H1 (cell line): ENCODE results near the gene DHX58. TPM values are rescaled to one million over a fixed set of nuclear protein-coding genes. Genes with fewer than 3 reads are reported as not detected.

Source experiments
- CTCF ChIA-PET: fragments of 300-600 bp; sonication (Branson Sonifier 250); formaldehyde crosslinking; loops from one replicate; lab custom pipeline; 2021; ENCODE audit not compliant: partially characterized antibody; lab: Charles Lee
- POLR2A ChIA-PET: fragments of 300-600 bp; sonication (Branson Sonifier 250); formaldehyde crosslinking; loops from one replicate; lab custom pipeline; 2021; ENCODE audit warnings: inconsistent platforms; ENCODE audit not compliant: partially characterized antibody; lab: Charles Lee
- DNase-seq, 2 experiments: peaks; one replicate each; pipeline versions ENCODE4 v3.0.0 to v3.0.0-alpha.2; 2010 to 2022; ENCODE audit warnings: low spot score in 2 of 2, low read depth in 1 of 2, mixed read lengths in 1 of 2
- FAIRE-seq: peaks from 2 replicates; lab custom pipeline; 2011; peaks lifted over from hg19 to GRCh38; lab: Jason Lieb, UNC
- H2AFZ ChIP-seq: 2 replicates; pipeline ENCODE4 v1.8.1; 2012; ENCODE audit warnings: low read length, inconsistent platforms
- H2AK5ac ChIP-seq: 2 replicates; pipeline ENCODE4 v1.6.1; 2013; ENCODE audit warnings: low read depth, low read length
- H2BK120ac ChIP-seq: replicated peaks from 2 replicates; pipeline ENCODE3; 2013; ENCODE audit warnings: low read depth, low read length, inconsistent platforms
- H2BK12ac ChIP-seq: 2 replicates; pipeline ENCODE4 v1.6.1; 2013; ENCODE audit warnings: low read depth, low read length
- H2BK15ac ChIP-seq: 2 replicates; pipeline ENCODE4 v1.6.1; 2013; ENCODE audit warnings: low read length
- H2BK20ac ChIP-seq: 2 replicates; pipeline ENCODE4 v1.6.1; 2013; ENCODE audit warnings: low read length
- H2BK5ac ChIP-seq: 2 replicates; pipeline ENCODE4 v1.6.1; 2013; ENCODE audit warnings: low read depth, low read length
- H3K14ac ChIP-seq: 2 replicates; pipeline ENCODE4 v1.6.1; 2013; ENCODE audit warnings: inconsistent platforms; ENCODE audit not compliant: insufficient read length
- H3K18ac ChIP-seq: 2 replicates; pipeline ENCODE4 v1.6.1; 2013; ENCODE audit warnings: low read length; ENCODE audit errors: extremely low read depth
- H3K23ac ChIP-seq: 2 replicates; pipeline ENCODE4 v1.6.1; 2013; ENCODE audit warnings: inconsistent platforms; ENCODE audit not compliant: insufficient read length
- H3K23me2 ChIP-seq: 2 replicates; pipeline ENCODE4 v1.6.1; 2013; ENCODE audit warnings: low read depth, low read length
- H3K27ac ChIP-seq: 2 replicates; pipeline ENCODE4 v1.6.1; 2011; ENCODE audit warnings: low read depth, low read length, inconsistent platforms
- H3K27me3 ChIP-seq, 4 experiments: replicated peaks in 1 of 4; 1 replicate in 1 of 4; 2 replicates in 3 of 4; pipeline versions ENCODE4 v1.6.1 to v1.8.1; 2011 to 2013; ENCODE audit warnings: low read length in 3 of 4, mild to moderate bottlenecking in 3 of 4, inconsistent platforms in 2 of 4, mixed read lengths in 2 of 4, moderate library complexity in 1 of 4; ENCODE audit not compliant: control insufficient read depth in 3 of 4, insufficient read depth in 3 of 4; ENCODE audit errors: extremely low read depth in 1 of 4
- H3K36me3 ChIP-seq, 4 experiments: 2 replicates each; pipeline versions ENCODE4 v1.6.1 to v1.8.1; 2011 to 2013; ENCODE audit warnings: mild to moderate bottlenecking in 4 of 4, low read length in 3 of 4, moderate library complexity in 2 of 4, control low read depth in 1 of 4, inconsistent platforms in 1 of 4; ENCODE audit not compliant: insufficient read depth in 4 of 4, control insufficient read depth in 2 of 4
- H3K4ac ChIP-seq: replicated peaks from 2 replicates; pipeline ENCODE3; 2013; ENCODE audit warnings: low read length, low read depth, mixed read lengths, inconsistent platforms; ENCODE audit not compliant: insufficient read length
- H3K4me1 ChIP-seq, 4 experiments: replicated peaks in 1 of 4; 1 replicate in 1 of 4; 2 replicates in 3 of 4; pipeline versions ENCODE4 v1.6.1 to v1.8.1; 2011 to 2013; ENCODE audit warnings: low read length in 3 of 4, inconsistent platforms in 2 of 4, mixed read lengths in 1 of 4; ENCODE audit not compliant: insufficient read depth in 4 of 4, control insufficient read depth in 3 of 4
- H3K4me2 ChIP-seq, 2 experiments: 2 replicates each; pipeline versions ENCODE4 v1.6.1 to v1.8.1; 2011 to 2013; ENCODE audit warnings: low read depth in 2 of 2, low read length in 2 of 2, control low read depth in 1 of 2, inconsistent platforms in 1 of 2, mild to moderate bottlenecking in 1 of 2; ENCODE audit not compliant: insufficient read depth in 1 of 2
- H3K4me3 ChIP-seq, 4 experiments: fragments of 200-600, 300-600 bp in 1 of 4; sonication (generic), shearing (Covaris generic), sonication (Bioruptor Twin) in 1 of 4; 2 replicates each; pipeline versions ENCODE4 v1.5.1 to v1.8.1; 2011 to 2016; ENCODE audit warnings: low read length in 4 of 4, low read depth in 3 of 4, control low read depth in 2 of 4, inconsistent platforms in 2 of 4, mild to moderate bottlenecking in 2 of 4, mixed read lengths in 1 of 4, moderate library complexity in 1 of 4; ENCODE audit not compliant: insufficient read depth in 2 of 4; ENCODE audit errors: extremely low read depth in 1 of 4
- H3K56ac ChIP-seq: replicated peaks from 2 replicates; pipeline ENCODE3; 2013; ENCODE audit warnings: low read depth, mild to moderate bottlenecking, mixed read lengths, low read length, inconsistent platforms; ENCODE audit not compliant: insufficient read length
- H3K79me1 ChIP-seq: 2 replicates; pipeline ENCODE4 v1.6.1; 2013; ENCODE audit warnings: low read depth, low read length, control low read depth
- H3K79me2 ChIP-seq, 2 experiments: 2 replicates each; pipeline versions ENCODE4 v1.6.1 to v1.8.1; 2012 to 2013; ENCODE audit warnings: low read length in 2 of 2, mild to moderate bottlenecking in 2 of 2, inconsistent platforms in 1 of 2; ENCODE audit not compliant: insufficient read depth in 2 of 2, control insufficient read depth in 1 of 2
- H3K9ac ChIP-seq, 4 experiments: replicated peaks in 1 of 4; 1 replicate in 1 of 4; 2 replicates in 3 of 4; pipeline versions ENCODE4 v1.6.1 to v1.8.1; 2011 to 2013; ENCODE audit warnings: low read depth in 3 of 4, low read length in 3 of 4, control low read depth in 2 of 4, mild to moderate bottlenecking in 2 of 4, moderate library complexity in 2 of 4, inconsistent platforms in 1 of 4; ENCODE audit errors: extremely low read depth in 1 of 4
- H3K9me3 ChIP-seq, 2 experiments: 2 replicates each; pipeline versions ENCODE4 v1.6.1 to v1.8.1; 2012 to 2013; ENCODE audit warnings: mild to moderate bottlenecking in 2 of 2, moderate library complexity in 2 of 2, control low read depth in 1 of 2, inconsistent platforms in 1 of 2, low read depth in 1 of 2, low read length in 1 of 2, mixed read lengths in 1 of 2; ENCODE audit not compliant: insufficient read depth in 2 of 2
- H4K20me1 ChIP-seq, 2 experiments: replicated peaks in 1 of 2; 2 replicates each; pipeline versions ENCODE3 to v1.8.1; 2011 to 2013; ENCODE audit warnings: inconsistent platforms in 2 of 2, low read length in 2 of 2, mild to moderate bottlenecking in 1 of 2; ENCODE audit not compliant: insufficient read depth in 2 of 2, control insufficient read depth in 1 of 2
- H4K5ac ChIP-seq: 2 replicates; pipeline ENCODE4 v1.6.1; 2013; ENCODE audit warnings: low read length, low read depth, mixed read lengths, inconsistent platforms; ENCODE audit not compliant: insufficient read length
- H4K8ac ChIP-seq: 2 replicates; pipeline ENCODE4 v1.8.0; 2013; ENCODE audit warnings: mild to moderate bottlenecking, moderate library complexity, low read length, inconsistent platforms; ENCODE audit not compliant: insufficient read depth; ENCODE audit errors: extremely low read depth
- H4K91ac ChIP-seq: replicated peaks from 2 replicates; pipeline ENCODE3; 2013; ENCODE audit warnings: low read length, mixed read lengths, inconsistent platforms; ENCODE audit not compliant: insufficient read length
- CHD2 ChIP-seq: IDR thresholded peaks from 2 replicates; pipeline ENCODE4 v1.6.1; 2012; ENCODE audit warnings: low read length, improper control_type of control experiment
- GTF2F1 ChIP-seq: IDR thresholded peaks from 2 replicates; pipeline ENCODE4 v1.6.1; 2012; ENCODE audit warnings: low read depth, low read length, improper control_type of control experiment, borderline replicate concordance
- HDAC6 ChIP-seq: IDR thresholded peaks from one replicate; pipeline ENCODE4 v1.7.1; 2012; ENCODE audit warnings: low read depth, mild to moderate bottlenecking, inconsistent platforms, low read length, moderate library complexity
- JUN ChIP-seq: IDR thresholded peaks from 2 replicates; pipeline ENCODE4 v1.6.1; 2011; ENCODE audit warnings: low read depth, mild to moderate bottlenecking, improper control_type of control experiment, low read length
- KDM4A ChIP-seq: IDR thresholded peaks from one replicate; pipeline ENCODE4 v1.7.1; 2012; ENCODE audit warnings: low read depth, mild to moderate bottlenecking, moderate library complexity, low read length, inconsistent platforms; ENCODE audit not compliant: severe bottlenecking
- SIN3A ChIP-seq, 2 experiments: IDR thresholded peaks in 1 of 2; conservative IDR thresholded peaks in 1 of 2; 2 replicates each; pipeline ENCODE4 v1.6.1; 2011 to 2012; ENCODE audit warnings: low read length in 2 of 2, improper control_type of control experiment in 1 of 2, low read depth in 1 of 2, mild to moderate bottlenecking in 1 of 2
- SIRT6 ChIP-seq: IDR thresholded peaks from one replicate; pipeline ENCODE4 v1.7.1; 2012; ENCODE audit warnings: low read length, inconsistent platforms
- SRF ChIP-seq: IDR thresholded peaks from 2 replicates; pipeline ENCODE4 v1.6.1; 2011; ENCODE audit warnings: mild to moderate bottlenecking, low read depth, low read length, moderate library complexity
- WGBS, 2 experiments: shearing (Covaris generic) in 1 of 2; methylation state at CpG; one replicate each; pipeline versions ENCODE4 v1.1.6 to v1.1.7; 2013 to 2015; ENCODE audit warnings: low lambda C conversion rate in 2 of 2, mixed read lengths in 2 of 2, inconsistent platforms in 1 of 2, low coverage in 1 of 2, missing lambda C conversion rate in 1 of 2; ENCODE audit not compliant: insufficient replicate concordance in 2 of 2, insufficient coverage in 1 of 2, insufficient read length in 1 of 2; ENCODE audit errors: extremely low coverage in 1 of 2, missing lambda C conversion rate in 1 of 2; 5-methylcytosine and 5-hydroxymethylcytosine counted together
- polyA plus RNA-seq, 7 experiments: library from polyadenylated mRNA; depleted of rRNA in 3 of 7; stranded (reverse) in 5 of 7; unstranded in 2 of 7; fragments of >200 nt in 5 of 7; fragments of 200-250 nt in 2 of 7; gene quantifications; 1 replicate in 5 of 7; 2 replicates in 1 of 7; 4 replicates in 1 of 7; pipeline versions ENCODE4 v1.2.1 to v1.2.3, GENCODE V29; 2011 to 2013; ENCODE audit warnings: missing spikeins in 2 of 7, mixed read lengths in 2 of 7
- total RNA-seq: library from RNA; stranded (reverse); fragmentation: NEBNext Ultra II Directional; extraction: Animal tissue kit (Norgen Biotek cat#: 25700); gene quantifications from 2 replicates; pipeline ENCODE4 v1.2.1, GENCODE V29; 2021
- TF ChIP-seq, protein P1 (sequence below): IDR thresholded peaks from 2 replicates; pipeline ENCODE4 v1.6.1; 2012; ENCODE audit warnings: low read length, inconsistent platforms
- TF ChIP-seq, protein P2 (sequence below): IDR thresholded peaks from 2 replicates; pipeline ENCODE4 v1.6.1; 2011; ENCODE audit warnings: low read length, improper control_type of control experiment

Gene DHX58
- total and polyA plus RNA-seq, 2 of the 8 experiments (the other 6 are each of a cell fraction or from before 2014, with no cell fraction given) = 5.6 to 9.9 TPM

DNA sequence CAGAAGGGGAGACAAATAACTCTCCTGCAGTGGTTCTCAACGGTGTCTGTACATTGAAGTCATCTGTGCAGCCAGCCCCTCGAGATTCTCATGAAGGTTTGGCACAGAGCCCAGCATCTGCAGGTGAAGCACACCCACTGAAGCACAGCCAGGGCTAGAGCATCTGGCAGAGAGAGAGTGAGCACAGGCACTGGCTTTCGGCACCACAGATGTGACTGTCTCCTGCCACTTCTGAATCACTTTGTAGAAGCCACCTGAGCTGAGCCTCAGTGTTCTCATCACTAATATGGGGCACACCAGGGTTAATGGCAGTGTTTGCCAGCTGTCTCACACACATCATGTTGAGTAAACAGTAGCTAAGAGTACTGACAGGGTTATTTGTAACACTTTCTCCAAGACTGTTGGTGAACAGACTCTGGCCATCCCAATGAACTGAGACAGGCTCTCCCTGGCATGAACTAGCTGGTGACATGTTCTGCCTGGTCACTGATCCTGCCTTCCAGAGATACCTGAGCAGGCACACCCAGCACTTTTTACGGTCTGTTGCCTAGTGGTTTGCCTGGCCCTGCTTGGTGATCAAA, 21.0 kb upstream of the DHX58 start:
- H2BK15ac ChIP-seq = no peak overlapping the region
- DNase-seq (no peak), FAIRE-seq (no peak)
- H3K56ac ChIP-seq = no peak overlapping the region
- H3K4me1 ChIP-seq = peaks cover 0 to 6% (median 1%) of the 10 kb centered on the region in 4 experiments; a peak in 3 of 7 replicates
- peaks cover 0 to 41% of the 10 kb centered on the region in 2 experiments; a peak in 2 of 4 replicates for H3K79me2 ChIP-seq
- ChIA-PET CTCF (interaction anchor here (0.6 to 11.7 kb wide), 8 partner anchors 13 to 348 kb away, joined by 3 to 97 read pairs (median 3); partner anchors contain the start of genes HSPB9 and KAT2A), POLR2A (interaction anchor here (1.0 to 1.8 kb wide), 2 partner anchors 11 to 13 kb away, joined by 4 to 6 read pairs; partner anchors contain the start of gene KAT2A)
- H3K4ac ChIP-seq = no peak overlapping the region
- no peak overlapping the region for H2AK5ac ChIP-seq
- no peak overlapping the region for H3K27ac ChIP-seq
- no peak overlapping the region for H3K4me2 ChIP-seq
- no peak overlapping the region for H2AFZ ChIP-seq
- no peak overlapping the region for H3K18ac ChIP-seq
- 83% methylated on average over 4 of the region's 4 CpGs; no CpG with 5 or more reads in 1 of the 2 experiments for WGBS, 2 experiments
- H4K5ac ChIP-seq = no peak overlapping the region
- H3K4me3 ChIP-seq = no peak overlapping the region
- H3K14ac ChIP-seq = no peak overlapping the region
- no peak overlapping the region for H4K8ac ChIP-seq
- H4K91ac ChIP-seq = no peak overlapping the region
- H2BK20ac ChIP-seq = no peak overlapping the region
- no peak overlapping the region for H3K23ac ChIP-seq
- H2BK5ac ChIP-seq = no peak overlapping the region
- no peak overlapping the region for H2BK120ac ChIP-seq
- no peaks in the 10 kb centered on the region for H3K9me3 ChIP-seq
- H3K9ac ChIP-seq = no peak overlapping the region
- H3K27me3 ChIP-seq = no peaks in the 10 kb centered on the region
- H3K36me3 ChIP-seq = peaks cover 2 to 18% (median 10%) of the 10 kb centered on the region in 4 experiments; a peak in 5 of 8 replicates
- H2BK12ac ChIP-seq = no peak overlapping the region
- H3K79me1 ChIP-seq = peaks cover 14% of the 10 kb centered on the region
- H4K20me1 ChIP-seq = peaks cover 5 to 20% of the 10 kb centered on the region in 2 experiments
- peaks cover 3% of the 10 kb centered on the region; the same call in 1 of the 2 replicates for H3K23me2 ChIP-seq
- TF ChIP-seq, protein P1, sequence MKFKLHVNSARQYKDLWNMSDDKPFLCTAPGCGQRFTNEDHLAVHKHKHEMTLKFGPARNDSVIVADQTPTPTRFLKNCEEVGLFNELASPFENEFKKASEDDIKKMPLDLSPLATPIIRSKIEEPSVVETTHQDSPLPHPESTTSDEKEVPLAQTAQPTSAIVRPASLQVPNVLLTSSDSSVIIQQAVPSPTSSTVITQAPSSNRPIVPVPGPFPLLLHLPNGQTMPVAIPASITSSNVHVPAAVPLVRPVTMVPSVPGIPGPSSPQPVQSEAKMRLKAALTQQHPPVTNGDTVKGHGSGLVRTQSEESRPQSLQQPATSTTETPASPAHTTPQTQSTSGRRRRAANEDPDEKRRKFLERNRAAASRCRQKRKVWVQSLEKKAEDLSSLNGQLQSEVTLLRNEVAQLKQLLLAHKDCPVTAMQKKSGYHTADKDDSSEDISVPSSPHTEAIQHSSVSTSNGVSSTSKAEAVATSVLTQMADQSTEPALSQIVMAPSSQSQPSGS = no peak
- TF ChIP-seq CHD2 (no peak), GTF2F1 (no peak), KDM4A (no peak), JUN (no peak), HDAC6 (no peak), SIRT6 (no peak), SIN3A (conservative IDR thresholded peaks at IDR 0.05 in 1 of 2, IDR thresholded peaks at IDR 0.05 in 1 of 2; ENCODE audit: low read depth in 1 of 2, low read length in 2 of 2) (no peak), SRF (no peak)
- TF ChIP-seq, protein P2, sequence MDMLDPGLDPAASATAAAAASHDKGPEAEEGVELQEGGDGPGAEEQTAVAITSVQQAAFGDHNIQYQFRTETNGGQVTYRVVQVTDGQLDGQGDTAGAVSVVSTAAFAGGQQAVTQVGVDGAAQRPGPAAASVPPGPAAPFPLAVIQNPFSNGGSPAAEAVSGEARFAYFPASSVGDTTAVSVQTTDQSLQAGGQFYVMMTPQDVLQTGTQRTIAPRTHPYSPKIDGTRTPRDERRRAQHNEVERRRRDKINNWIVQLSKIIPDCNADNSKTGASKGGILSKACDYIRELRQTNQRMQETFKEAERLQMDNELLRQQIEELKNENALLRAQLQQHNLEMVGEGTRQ = no peak
